A673 (cell line): ENCODE measurements around the gene TRMT112.

Experiments used
- CTCF ChIP-seq: fragments of 300-800, 200-600 bp; sonication (generic); conservative IDR thresholded peaks from 2 replicates; pipeline ENCODE4 v1.5.1; 2017; ENCODE audit warnings: low read depth, mild to moderate bottlenecking, antibody characterized with exemption, low read length, moderate library complexity, mixed read lengths
- EZH2 ChIP-seq: fragments of 200-600 bp; sonication (generic); IDR thresholded peaks from 2 replicates; pipeline ENCODE4 v1.6.1; 2017; ENCODE audit warnings: borderline replicate concordance, low read depth, mild to moderate bottlenecking, mixed read lengths, antibody characterized with exemption, low read length; ENCODE audit not compliant: poor library complexity, severe bottlenecking

- TF ChIP-seq CTCF = peak; percentile 99
- no peak for TF ChIP-seq EZH2
Measured at GRCh38 chr11:64355078-64355940, 38.0 kb upstream of the TRMT112 start.
